Measurements from ENCODE around the gene CTSZ. TPM values are rescaled to one million over a fixed set of nuclear protein-coding genes. Genes with fewer than 3 reads are reported as not detected.

CTSZ gene
- total and polyA plus RNA-seq, 9 donors = 36.7 to 301 (median 85.6) TPM

GRCh38 chr20:59048681-59049030 lies 41.6 kb upstream of the CTSZ start:
- no peak for DNase-seq
- Histone ChIP-seq H3K9me3 (no peaks in the 10 kb centered on the region), H3K4me1 (ENCODE audit: insufficient read depth) (no peaks in the 10 kb centered on the region), H3K27ac (no peak overlapping the region), H3K27me3 (no peaks in the 10 kb centered on the region), H3K4me3 (no peak overlapping the region), H3K36me3 (no peaks in the 10 kb centered on the region)
- intact Hi-C loops (cut with DNase I) = loop anchor here in 1 of 4 donors (10.0 kb wide), 1 partner anchor 174 kb away; no protein-coding TSS in a partner anchor
- no peak for TF ChIP-seq POLR2A (IDR thresholded peaks at IDR 0.05)
- no peak for TF ChIP-seq EP300 (IDR thresholded peaks at IDR 0.05)
- no peak for TF ChIP-seq CTCF (IDR thresholded peaks at IDR 0.05)
- 72 to 83% (median 75%) methylated on average over 2 of the region's 2 CpGs for WGBS, 3 donors

- no peaks in the 10 kb centered on the region for H3K9me3 ChIP-seq
- no peaks in the 10 kb centered on the region for H3K36me3 ChIP-seq
- peaks cover 3% of the 10 kb centered on the region for H3K4me1 ChIP-seq (ENCODE audit: insufficient read depth)
- no peaks in the 10 kb centered on the region for H3K27me3 ChIP-seq
- 74 to 82% (median 76%) methylated on average over 5 of the region's 5 CpGs for WGBS, 3 donors
- no peak for DNase-seq
- H3K4me3 ChIP-seq = no peak overlapping the region
- intact Hi-C loops (cut with DNase I) = loop anchor here in 1 of 4 donors (10.0 kb wide), 1 partner anchor 173 kb away; no protein-coding TSS in a partner anchor
- TF ChIP-seq CTCF (IDR thresholded peaks at IDR 0.05) (no peak), EP300 (IDR thresholded peaks at IDR 0.05) (no peak), POLR2A (IDR thresholded peaks at IDR 0.05) (no peak)
- H3K27ac ChIP-seq = no peak overlapping the region
These were observed 41.1 kb upstream of the CTSZ start for GRCh38 chr20:59047938-59048680.

DNA sequence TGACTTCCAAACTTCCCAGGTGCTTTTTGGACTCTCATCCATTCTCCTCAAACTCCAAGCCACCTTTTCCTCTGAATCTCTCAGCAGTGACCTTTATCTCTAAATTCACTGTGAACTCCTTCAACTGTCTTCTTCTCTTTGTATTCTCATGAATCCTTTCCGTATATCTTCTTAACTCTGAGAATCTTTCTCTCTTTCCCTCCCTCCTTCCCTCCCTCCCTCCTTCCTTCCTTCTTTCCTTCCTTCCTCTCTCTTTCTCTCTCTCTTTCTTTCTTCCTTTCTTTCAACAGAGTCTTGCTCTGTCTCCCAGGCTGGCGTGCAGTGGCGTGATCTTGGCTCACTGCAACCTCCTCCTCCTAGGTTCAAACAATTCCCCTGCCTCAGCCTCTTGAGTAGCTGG lies 39.8 kb upstream of the CTSZ start:
- no peak for DNase-seq
- 92 to 94% (median 92%) methylated on average over 3 of the region's 3 CpGs for WGBS, 3 donors
- H3K27me3 ChIP-seq = no peaks in the 10 kb centered on the region
- H3K9me3 ChIP-seq = no peaks in the 10 kb centered on the region
- H3K4me1 ChIP-seq (ENCODE audit: insufficient read depth) = peaks cover 4% of the 10 kb centered on the region
- H3K27ac ChIP-seq = no peak overlapping the region
- intact Hi-C loops (cut with DNase I) = loop anchor here in 1 of 4 donors (10.0 kb wide), 1 partner anchor 172 kb away; no protein-coding TSS in a partner anchor
- no peak overlapping the region for H3K4me3 ChIP-seq
- H3K36me3 ChIP-seq = no peaks in the 10 kb centered on the region
- TF ChIP-seq CTCF (IDR thresholded peaks at IDR 0.05) (no peak), EP300 (IDR thresholded peaks at IDR 0.05) (no peak), POLR2A (IDR thresholded peaks at IDR 0.05) (no peak)

DNA sequence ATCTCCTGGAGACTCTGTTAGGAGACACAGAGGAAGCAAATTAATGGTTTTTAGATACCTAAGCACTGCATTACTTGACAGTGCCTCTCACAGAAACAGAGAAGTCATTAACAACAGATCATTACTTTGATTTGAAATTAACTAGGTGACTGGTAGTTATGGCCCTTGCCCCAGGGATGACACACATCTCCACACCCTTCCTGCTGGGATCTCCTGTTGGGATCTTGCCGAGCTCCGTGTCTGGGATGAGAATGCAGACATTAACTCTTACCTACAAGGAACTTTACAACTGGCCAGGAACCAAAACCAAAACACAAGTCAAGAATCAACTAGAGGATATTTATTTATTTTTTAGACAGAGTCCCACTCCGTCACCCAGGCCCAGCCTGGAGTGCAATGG lies 37.7 kb upstream of the CTSZ start:
- DNase-seq = no peak
- Histone ChIP-seq H3K27me3 (no peaks in the 10 kb centered on the region), H3K27ac (no peak overlapping the region), H3K4me1 (ENCODE audit: insufficient read depth) (peaks cover 8% of the 10 kb centered on the region), H3K9me3 (no peaks in the 10 kb centered on the region), H3K4me3 (no peak overlapping the region), H3K36me3 (no peaks in the 10 kb centered on the region)
- intact Hi-C loops (cut with DNase I) = loop anchor here in 2 of 4 donors (5.0 to 10.0 kb wide), 3 partner anchors 67 to 170 kb away; no protein-coding TSS in a partner anchor
- no peak for TF ChIP-seq POLR2A (IDR thresholded peaks at IDR 0.05)
- no peak for TF ChIP-seq EP300 (IDR thresholded peaks at IDR 0.05)
- TF ChIP-seq CTCF (IDR thresholded peaks at IDR 0.05) = no peak
- 79 to 85% (median 81%) methylated on average over 3 of the region's 3 CpGs for WGBS, 3 donors
